Measurements from ENCODE around the gene RAC3.
"Not testable (repeated sequence)": the region's sequence is repeated elsewhere in the genome, so short reads cannot be mapped to it uniquely, and the experiment has no call there.

Gene RAC3

DNA sequence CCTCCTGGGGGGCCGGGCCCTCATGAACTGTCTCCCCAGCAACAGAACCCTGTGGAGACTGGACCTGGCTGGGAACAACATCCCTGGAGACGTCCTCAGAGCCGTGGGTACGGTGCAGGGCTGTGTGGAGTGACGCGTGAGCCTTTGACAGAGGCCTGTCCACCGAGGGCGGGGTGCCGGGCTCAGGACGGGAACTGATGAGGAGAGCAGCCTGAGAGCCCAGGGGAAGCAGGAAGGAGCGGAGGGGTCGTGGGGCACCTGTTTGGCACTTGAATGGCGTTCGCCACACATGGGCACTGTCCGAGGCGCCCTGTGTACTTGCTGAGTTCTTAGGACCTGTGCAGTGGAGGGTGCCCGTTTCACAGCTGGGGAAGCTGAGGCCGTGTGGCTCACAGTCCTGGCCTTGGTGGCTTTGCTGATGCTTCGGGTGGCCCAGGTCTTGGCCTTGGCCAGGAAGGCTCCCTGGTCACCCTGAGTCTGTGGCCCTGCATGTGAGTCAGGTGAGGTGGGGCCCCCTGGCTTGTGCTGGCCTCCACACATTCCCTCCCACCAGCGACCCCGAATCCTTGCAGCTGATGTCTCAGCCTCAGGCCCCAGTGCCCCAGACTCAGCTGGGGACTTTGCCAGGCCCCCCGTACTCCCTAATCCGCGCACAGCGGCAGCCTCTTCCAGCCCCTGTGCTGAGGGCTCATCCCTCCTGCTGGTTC lies 5.9 kb upstream of the RAC3 start:
- DNase-seq: no peak

GRCh38 chr17:82028246-82028645 lies 3.2 kb upstream of the RAC3 start:
- no peak for DNase-seq

DNA sequence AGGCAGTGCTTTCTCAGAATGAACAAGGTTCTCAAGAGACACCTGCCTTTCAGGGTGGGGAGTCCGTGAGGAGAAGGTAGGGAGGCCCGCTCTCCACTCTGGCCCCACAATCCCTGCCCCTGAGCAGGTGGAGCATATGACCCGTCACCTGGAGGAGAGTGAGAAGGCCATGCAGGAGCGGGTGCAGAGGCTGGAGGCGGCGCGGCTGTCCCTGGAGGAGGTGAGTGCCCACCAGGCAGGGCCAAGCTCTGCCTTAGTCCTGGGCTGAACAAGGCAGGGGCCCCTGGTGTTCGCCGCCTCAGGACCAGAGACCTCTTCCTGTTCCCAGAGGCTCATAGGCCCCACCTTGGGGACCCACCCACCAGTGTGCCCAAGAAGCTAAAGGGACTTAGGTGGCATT lies 2.5 kb upstream of the RAC3 start:
- DNase-seq: no peak

DNA sequence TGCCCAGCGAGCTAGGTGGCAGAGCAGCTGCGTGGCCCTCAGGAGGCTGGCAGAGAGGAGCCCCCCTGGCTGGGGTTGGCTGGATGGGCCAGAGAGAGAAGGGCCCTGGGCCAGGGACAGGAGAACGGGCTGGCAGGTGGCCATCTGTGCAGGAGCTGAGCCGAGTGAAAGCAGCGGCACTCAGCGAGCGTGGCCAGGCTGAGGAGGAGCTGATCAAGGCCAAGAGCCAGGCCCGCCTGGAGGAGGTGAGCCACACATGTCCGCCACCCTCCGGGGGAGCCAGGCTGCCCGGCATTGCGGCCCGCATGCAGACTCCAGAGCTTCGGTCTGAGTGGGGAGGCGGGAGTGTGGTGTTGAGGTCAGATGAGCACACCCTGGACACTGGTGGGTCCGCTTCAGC lies 2.1 kb upstream of the RAC3 start:
- DNase-seq: no peak

GRCh38 chr17:82029990-82030469 lies 1.4 kb upstream of the RAC3 start:
- no peak for DNase-seq

DNA sequence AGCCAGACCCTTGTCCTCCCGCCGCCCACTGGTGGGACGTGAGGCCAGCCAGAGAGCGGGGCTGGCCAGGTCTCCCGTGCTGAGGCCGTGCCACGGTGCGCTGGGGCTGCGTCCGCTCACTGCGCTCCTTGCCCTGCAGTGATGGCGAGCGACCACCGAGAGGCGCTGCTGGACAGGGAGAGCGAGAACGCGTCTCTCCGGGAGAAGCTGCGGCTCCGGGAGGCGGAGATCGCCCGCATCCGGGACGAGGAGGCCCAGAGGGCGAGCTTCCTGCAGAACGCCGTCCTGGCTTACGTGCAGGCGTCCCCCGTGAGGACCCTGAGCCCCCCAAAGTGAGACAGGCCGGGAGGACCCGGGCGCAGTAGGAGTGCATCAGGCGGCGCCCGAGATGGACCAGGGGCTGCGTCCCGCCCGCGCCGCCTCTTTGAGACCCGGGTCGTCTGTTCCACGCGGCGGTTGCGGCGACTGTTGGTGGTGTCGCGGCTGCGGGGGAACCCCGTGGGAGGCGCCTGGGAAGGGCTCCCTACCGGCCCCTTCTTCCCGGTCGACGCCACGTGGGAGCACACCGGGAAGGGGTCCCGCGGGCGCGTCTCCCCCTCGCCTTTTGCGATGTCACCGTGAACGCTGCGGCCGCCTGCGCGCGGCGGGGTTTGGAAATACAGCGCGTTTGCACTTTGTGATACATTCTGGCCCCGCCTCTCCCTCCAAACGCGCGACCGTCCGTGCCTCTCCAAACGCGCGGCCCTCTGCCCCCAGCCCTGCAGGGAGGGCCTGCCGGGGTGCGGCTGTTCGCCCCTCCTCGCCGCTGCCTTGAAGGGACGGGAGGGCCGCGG lies 792 bp upstream of the RAC3 start:
- DNase-seq: peak; percentile 60

DNA sequence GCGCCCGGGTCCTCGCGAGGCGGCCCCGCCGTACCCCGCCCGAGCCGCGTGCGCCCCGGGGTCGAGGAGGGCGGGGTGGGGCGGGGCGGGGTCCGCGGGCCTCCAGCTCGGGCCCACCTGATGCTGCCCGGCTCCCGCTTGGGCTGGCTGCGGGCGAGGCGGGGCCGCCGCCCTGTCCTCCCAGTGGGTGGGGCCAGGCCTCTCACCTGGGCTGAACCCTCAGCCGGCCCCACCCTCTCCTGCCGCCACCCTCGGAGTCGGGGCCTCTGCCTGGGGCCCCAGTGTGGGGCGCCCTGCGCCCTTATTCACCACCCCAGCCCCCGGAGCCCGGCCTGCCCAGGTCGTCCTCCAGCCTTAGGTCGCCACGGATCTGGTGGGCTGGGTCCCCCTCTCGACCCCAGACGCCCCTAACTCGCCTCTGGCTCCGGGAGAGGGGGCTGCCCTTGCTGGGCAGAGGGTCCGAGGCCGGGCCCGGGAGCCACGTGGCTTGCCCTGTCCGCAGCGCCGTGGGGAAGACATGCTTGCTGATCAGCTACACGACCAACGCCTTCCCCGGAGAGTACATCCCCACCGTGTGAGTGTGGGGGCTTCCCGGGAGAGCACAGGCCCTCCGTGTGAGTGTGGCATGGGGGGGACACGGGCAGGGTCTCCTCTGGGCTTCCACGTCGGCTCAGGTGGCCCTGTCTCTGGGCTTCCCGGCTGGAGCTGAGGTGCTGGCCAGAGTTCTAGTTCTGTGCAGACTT lies 578 bp downstream of the RAC3 start:
- peak; percentile 14 for DNase-seq

- DNase-seq: no peak
Observed at GRCh38 chr17:82033359-82034085, 2.0 kb downstream of the RAC3 start.

- no peak for DNase-seq
Observed at GRCh38 chr17:82034371-82035011, 3.0 kb downstream of the RAC3 start.

- no peak for DNase-seq
Observed at GRCh38 chr17:82035488-82035887, 4.0 kb downstream of the RAC3 start.

DNA sequence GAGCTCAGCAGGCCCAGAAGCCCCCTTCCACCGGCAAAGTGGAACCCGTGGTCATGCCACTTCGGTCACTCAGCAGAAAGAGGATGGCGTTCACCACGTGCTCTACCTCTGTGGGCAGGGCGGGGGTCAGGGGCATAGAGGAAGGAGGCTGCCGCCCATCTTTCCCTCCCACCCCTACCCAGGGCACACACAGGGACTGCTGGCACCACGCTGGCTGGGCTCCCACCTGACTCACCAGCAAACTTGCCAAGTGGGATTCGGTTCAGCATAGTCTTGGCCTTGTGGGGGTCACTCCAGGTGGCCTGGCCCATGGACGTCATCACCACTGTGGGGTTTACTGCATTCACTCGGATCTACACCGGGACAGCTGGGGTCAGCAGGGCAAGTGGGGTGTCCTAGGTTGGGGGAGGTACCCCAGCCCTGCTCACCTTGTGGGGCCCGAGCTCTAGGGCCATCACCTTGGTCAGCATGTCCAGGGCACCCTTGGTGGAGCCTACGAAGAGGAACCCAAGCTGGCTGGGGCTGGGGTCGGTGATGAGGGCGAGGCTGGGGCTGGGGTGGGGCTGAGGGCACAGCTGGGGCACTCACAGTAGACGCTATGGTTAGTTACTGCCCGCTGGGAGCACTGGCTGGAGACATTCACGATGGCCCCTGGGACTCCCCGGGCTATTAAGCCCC lies 4.6 kb downstream of the RAC3 start:
- DNase-seq: no peak

DNA sequence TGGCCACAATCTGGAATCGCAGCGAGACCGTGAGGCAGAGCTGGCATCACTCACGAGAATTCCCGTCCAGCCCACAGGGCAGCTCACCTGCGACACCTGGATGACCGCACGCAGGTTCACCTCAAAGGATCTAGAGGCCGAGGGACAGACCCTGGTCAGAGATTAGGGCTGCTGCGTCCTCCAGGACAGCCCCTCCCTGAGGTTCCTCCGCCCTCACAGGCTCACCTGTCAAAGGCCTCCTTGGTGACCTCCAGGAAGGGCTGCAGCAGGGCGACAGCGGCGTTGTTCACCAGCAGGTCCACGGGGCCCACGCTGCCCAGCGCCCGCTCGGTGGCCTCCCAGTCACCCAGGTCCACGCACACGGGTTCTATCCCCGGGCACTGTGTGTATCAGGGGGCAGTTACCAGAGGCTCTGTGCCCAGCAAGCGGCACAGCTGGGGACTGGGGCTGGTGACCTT lies 5.2 kb downstream of the RAC3 start:
- DNase-seq: no peak

DNA sequence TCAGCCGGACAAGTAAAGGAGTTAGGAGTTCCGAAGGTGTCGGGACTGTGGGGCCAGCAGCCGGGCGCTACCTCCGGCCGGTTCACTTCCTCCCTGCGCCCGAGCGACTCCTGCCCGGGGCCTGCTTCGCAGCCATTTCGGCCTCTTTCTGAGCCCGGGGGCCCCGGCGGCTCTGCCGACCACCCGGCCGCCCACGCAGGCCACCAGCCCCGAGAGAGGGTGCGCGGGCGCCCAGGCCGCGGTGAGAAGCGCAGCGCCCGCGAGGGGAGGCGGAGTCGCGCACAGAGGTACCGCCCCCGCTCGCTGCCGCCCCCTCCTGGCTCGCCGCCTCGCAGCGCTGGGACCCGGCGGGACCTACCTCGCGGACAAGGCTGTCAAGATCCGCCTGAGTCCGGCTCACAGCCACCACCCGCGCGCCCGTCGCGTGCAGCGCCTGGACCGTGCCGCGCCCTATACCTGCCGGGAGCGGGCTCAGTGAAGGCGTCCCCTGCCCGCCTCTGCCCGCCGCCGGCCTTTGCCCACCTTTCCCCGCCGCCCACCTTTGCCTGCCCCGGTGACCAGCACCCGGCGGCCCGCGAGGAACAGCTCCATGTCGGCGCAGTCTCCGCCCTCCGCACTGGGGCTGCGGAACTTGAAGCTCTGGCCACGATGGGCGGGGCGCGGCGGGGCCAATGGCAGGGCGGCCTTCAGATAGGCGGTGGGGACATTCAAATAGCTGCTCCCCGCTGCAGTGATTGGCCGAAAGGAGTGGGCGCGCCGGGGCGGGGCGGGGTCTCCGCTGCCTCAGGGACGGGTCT lies 5.8 kb downstream of the RAC3 start, which contains the start of gene DCXR:
Gene DCXR, minus strand, starts transcription at position 606 of the 797 bp plus-strand sequence. Its CDS starts 15 bp downstream, at position 591.
- peak; percentile 88 for DNase-seq

DNA sequence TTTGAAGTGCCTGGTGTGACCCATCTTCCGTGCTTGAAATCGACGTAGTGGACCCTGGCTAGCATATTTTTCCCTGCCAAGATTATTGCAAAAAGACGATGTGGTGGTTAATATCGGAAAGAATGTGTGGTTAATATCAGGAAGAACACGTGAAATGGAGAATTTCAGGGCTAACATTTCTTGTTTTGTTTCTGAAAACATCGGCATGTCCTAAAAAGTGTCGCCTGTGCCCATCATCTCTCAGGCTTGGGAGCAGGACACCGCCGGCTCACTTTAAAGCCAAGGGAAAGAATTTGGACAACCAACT lies 6.4 kb downstream of the RAC3 start:
- no peak for DNase-seq

- DNase-seq: not testable (repeated sequence)
Observed at GRCh38 chr17:82038796-82039409, 7.4 kb downstream of the RAC3 start.

DNA sequence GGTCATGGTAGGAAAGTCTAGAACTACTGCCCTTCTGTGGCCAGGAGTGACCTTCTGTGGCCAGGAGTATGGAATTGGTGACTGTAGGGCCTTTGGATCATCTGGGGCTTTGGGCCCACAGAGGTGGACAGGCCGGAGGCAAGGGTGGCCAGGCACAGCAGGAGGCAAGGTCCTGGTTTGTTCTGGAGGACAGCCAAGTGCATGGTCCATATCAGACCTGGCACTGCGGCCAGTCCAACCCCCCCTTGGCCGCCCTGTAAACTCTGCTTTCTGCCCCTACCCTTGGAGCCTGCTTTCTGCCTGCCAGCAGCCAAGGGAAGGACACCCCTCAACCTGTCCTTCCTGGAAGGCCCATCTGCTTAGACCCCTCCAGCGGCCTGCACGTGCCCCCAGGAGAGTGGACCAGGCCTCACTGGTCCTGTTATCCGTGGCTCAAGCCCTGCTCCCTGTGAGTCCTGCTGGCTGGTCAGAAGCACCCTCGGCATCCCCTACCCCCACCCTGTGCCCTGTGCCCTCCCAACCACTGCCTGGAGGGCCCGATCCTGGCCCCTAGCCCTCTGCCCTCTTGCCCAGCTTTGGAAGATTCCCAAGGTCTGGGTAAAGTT lies 8.3 kb downstream of the RAC3 start:
- DNase-seq: no peak

DNA sequence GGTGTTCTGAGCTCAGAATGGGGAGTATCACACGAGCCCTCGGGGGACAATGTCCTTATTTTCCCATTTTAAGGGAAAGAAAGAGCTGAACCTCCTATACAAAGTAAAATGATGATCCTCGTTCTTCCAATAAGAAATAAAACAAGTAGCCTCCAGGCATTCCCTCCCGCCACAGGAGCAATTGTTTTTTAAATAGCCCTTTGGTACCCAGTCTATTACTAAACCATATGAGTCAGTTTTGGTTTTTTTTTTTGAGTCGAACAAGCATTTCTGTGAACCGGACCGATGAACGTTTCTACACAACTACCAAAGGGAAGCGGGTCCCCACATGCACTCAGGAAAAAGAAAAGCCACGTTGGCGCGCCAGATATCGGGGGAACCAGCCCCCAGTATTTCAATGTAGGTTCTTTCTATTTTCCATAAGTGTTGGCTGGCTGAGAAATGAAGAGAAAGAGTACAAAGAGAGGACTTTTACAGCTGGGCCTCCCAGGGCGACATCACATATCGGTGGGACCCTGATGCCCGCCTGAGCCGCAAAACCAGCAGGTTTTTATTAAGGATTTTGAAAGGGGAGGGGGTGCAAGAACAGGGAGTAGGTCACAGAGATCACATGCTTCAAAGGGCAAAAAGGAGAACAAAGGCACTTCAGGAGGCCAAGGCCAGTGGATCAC lies 9.8 kb downstream of the RAC3 start:
- DNase-seq: no peak

DNA sequence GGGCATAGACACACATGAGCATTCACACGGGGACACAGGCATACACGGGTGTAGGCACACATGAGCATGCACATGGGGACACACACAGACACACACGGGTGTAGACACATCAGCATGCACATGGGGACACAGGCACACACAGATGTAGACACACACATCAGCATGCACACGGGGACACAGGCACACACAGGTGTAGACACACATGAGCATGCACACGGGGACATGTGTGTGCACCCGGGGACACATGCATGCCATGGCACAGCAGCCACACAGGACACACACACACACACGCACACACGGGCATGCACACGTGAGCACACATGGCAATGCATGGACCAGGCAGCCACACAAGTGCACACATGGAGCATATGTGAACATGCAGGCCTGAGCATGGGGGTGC lies 11.2 kb downstream of the RAC3 start:
- DNase-seq: no peak

DNA sequence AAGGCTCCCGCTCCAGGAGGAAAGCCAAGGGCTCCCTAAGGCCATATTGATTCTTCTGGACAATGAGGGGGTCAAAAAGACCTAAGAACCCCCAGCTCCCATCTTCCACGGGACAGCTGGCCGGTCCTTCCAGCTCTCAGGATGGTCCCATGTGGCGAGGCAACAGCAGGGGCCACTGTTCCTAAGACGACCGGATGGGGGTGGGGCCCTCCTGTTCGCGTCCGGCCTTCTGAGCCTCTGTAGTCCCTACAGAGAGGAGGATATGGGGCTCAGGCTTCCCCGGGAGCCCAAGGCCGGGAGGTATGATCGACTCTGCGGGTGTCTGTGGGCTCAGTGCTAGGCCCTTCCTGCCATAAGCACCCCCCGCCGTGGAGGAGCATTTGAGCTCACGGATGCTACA lies 12.0 kb downstream of the RAC3 start:
- no peak for DNase-seq

Data from NCI-H2029 (cell line).